ENCODE data around the gene RIMBP3C.
"Not testable (repeated sequence)": the region's sequence is repeated elsewhere in the genome, so short reads cannot be mapped to it uniquely, and the experiment has no call there.

Gene RIMBP3C

GRCh38 chr22:21551361-21551760 lies at the start of gene RIMBP3C:
RIMBP3C (minus strand) TSS chr22:21551461; CDS start chr22:21550976, 485 bp downstream.
- DNase-seq = not testable (repeated sequence)

GRCh38 chr22:21599053-21599893 lies 48.0 kb upstream of the RIMBP3C start:
- DNase-seq = no peak

GRCh38 chr22:21598302-21598701 lies 47.0 kb upstream of the RIMBP3C start:
- no peak for DNase-seq

DNA sequence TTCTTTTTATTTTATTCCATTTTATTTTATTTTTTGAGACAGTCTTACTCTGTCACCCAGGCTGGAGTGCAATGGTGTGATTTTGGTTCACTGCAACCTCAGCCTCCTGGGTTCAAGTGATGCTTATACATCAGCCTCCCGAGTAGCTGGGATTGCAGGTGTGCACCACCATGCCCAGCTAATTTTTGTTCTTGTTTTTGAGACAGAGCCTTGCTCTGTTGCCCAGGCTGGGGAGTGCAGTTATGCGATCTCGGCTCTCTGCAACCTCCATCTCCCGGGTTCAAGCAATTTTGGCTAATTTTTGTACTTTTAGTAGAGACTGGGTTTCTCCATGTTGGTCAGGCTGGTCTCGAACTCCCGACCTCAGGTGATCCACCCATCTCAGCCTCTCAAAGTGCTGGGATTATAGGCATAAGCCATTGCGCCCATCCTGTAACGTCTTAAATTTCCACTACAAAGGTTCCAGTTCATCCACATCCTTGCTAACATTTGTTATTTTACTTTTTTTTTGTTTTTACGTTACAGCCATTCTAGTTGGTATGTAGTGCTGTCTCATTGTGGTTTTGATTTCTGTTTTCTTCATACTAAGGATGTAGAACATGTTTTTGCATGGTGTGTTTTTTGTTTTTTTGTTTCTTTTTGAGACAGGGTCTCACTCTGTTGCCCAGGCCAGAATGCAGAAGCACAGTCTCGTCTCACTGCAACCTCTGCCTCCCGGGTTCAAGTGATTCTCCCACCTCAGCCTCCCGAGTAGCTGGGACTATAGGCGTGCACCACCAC lies 45.3 kb upstream of the RIMBP3C start:
- DNase-seq = not testable (repeated sequence)

DNA sequence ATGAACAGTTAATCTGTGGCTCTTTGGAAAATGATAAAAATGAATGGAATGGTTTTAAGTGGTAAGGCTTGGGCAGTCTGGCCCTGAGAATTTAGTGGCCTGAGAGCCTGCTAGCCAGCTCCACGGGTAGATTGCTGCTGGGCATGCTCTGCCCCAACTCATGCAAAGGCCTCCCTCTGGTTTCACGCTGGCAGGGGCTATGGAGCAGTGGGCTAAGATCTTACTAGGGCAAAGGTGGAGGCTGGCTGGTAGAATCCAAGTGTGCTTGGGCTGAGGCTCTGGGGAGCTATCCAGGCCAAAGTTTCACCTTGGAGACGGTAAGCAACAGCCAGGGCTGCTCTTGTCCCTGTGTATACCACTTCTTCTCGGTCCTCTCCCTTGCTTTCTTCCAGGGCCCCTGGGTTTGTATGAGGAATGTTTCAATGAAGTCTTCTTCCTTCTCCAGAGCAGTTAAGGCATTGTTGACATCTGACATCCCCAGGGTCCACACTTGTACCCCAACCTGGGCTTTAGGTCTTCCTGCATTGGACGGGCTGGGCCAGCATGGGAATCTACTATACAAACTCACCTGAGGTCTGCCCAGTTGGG lies 43.7 kb upstream of the RIMBP3C start:
- DNase-seq = no peak

DNA sequence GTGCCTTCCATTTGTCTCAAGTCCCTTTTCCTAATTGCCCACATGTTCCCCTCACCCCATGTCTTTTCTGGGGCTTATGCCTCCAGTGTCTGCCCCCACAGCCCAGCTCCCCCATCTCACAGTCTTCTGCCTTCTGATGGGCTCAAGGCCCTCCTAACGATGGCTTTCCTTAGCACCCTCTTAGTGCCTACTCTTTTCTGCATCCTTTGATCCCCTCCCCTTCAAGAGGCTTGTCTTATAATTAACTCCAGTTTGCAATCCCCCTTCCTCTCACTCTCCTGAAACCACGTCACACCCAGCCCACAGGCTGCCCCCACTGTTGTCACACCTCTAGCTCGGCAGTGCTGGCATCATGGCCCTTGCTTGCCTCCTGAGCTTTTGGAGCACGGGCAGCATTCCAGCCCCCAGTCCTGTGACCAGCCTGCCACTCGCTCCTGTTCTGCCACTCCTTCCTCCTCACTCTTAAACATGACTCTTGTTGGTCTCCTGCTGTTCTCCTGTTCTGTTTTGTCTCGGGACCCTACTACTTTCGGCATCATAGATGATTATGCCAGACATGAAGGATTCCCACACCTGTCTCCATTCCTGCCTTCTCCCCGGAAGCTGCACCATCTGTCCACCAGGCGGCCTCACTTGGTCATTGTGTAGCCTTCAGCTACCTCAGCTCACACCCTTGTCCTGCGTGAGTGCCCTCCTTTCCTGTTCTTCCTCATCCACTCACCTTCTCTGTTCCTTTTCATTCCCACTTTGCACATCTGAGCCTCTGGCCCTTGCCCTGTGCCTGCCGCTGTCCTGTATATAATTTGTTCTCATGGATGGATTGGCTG lies 42.4 kb upstream of the RIMBP3C start:
- DNase-seq = no peak

DNA sequence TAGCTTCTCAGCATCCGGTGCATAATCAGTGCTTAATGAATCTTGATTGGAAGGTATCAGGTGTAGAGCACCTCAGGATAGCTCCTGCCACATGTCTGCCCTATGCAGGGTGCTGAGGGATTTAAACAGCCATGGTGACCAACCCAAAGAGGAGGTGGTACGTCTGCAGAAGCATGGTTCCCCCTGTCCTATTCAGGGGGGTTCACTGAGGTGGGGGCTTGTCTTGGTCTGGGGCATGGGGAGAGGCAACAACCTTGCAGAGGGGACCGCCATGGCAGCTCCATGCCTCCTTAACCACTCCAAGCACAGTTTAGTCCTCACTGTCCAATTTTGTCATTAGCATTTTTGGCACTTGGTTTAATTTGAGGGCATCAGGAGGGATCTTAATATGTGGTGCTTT lies 41.2 kb upstream of the RIMBP3C start:
- DNase-seq = no peak

DNA sequence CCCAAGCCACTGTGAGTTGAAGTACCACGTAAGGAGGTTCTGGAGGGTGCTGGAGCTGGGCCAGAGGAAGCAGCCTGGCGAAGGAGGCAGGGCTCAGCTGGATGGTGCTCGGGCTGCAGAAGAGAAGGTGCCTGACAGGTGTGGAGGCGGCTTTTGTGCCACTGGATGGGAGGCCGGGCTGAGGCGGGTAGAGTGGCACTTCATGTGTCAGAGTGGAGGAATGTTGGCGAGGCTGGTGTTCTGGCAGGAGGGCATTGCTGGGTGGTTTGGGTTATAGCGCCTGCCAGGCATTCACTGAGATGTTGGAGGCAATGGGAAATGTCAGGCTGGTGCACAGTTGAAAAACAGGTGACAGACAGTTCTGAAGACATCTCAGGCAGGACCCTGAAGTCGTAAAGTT lies 40.4 kb upstream of the RIMBP3C start:
- DNase-seq = no peak

- no peak for DNase-seq
Observed at GRCh38 chr22:21590809-21591641, 39.8 kb upstream of the RIMBP3C start.

- no peak for DNase-seq
Observed at GRCh38 chr22:21589396-21589795, 38.1 kb upstream of the RIMBP3C start.

- peak; percentile 11 to 12 for DNase-seq
Observed at GRCh38 chr22:21587803-21588611, 36.7 kb upstream of the RIMBP3C start.

DNA sequence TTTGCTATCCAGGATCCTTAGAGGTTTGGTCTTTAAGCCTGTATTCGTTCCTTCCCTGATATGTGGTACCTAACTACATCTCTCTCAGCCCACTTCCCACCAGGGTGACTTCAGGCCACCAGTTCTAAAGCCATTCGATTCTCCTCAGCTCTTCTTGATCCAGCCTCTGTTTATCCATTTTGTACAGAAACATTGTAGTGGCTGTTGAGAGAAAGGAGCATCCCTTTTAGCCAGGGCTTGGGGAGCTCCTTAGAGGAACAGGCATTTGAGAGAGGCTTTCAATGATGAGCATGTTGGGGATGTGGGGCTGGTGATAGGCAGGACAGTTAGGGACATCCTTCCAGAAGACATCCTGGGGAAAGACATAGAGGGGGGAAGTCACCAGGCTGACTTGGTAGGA lies 34.1 kb upstream of the RIMBP3C start:
- DNase-seq = no peak

- no peak for DNase-seq
Observed at GRCh38 chr22:21582801-21583740, 31.8 kb upstream of the RIMBP3C start.

DNA sequence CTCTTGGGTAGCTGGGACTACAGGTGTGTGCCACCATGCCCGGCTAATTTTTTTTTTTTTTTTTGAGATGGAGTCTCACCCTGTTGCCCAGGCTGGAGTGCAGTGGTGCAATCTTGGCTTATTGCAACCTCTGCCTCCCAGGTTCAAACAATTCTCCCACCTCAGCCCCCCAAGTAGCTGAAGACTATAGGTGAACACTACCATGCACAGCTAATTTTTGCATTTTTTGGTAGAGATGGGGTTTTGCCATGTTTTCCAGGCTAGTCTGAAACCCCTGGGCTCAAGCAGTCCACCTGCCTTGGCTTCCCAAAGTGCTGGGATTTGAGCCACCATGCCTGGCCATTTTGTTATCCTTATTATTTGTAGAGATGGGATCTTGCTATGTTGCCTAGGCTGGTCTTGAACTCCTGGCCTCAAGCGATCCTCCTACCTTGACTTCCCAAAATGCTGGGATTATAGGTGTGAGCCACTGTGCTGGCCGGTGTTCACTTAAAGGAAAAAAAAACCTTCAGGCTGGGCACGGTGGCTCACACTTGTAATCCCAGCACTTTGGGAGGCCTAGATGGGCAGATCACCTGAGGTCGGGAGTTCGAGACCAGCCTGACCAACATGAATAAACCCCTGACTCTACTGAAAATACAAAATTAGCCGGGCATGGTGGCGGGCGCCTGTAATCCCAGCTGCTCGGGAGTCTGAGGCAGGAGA lies 29.9 kb upstream of the RIMBP3C start:
- not testable (repeated sequence) for DNase-seq

DNA sequence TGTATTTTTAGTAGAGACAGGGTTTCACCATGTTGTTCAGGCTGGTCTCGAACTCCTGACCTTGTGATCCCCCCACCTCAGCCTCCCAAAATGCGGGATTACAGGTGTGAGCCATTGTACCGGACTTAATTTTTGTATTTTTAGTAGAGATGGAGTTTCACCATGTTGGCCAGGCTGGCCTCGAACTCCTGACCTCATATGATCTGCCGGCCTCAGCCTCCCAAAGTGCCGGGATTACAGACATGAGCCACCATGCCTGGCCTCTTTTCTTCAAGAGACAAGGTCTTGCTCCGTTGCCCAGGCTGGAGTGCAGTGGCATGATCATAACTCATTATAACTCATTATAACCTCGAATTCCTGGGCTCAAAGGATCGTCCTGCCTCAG lies 29.4 kb upstream of the RIMBP3C start:
- not testable (repeated sequence) for DNase-seq

- no peak for DNase-seq
Observed at GRCh38 chr22:21579474-21579851, 28.2 kb upstream of the RIMBP3C start.

DNA sequence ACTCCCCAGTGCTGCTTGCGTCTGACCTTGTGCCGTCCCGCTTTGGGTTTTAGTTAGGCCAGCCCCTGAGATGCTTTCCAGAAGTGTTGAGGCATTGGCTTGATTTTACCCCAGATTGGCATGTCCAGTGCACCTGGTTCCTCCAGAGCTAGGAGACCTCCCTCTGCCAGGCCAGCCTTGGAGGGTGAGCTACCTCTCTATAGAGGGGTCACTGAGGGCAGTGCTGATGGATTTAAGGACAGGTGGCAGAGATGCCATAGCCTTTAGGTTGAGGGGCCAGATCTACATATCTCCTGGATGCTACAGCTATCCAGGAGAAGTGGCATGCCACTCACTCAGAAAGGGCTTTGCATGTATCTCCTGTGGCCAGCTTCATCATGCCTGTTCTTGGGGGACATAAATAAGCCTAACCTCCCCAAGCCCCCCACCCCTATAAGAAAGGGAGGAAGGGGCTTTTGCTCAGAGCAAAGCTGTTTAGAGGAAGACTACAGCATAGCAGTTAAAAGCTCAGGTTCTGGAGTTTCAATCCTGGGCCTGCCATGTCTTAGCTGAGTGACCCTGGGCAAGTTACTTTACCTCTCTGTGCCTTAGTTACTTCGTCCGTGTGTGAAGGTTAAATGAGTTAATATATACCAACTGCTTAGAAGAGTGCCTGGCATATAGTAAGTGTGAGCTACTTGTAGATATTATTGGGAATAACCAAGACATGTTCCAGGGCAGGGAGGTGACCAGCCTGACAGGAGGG lies 22.7 kb upstream of the RIMBP3C start:
- DNase-seq = no peak

- no peak for DNase-seq
Observed at GRCh38 chr22:21573293-21573734, 22.1 kb upstream of the RIMBP3C start.
